Measurements from ENCODE around the gene SLC30A7. TPM values are rescaled to one million over a fixed set of nuclear protein-coding genes. Genes with fewer than 3 reads are reported as not detected.

SLC30A7 gene
- total RNA-seq, 1 experiment from 2014 or later = 55.0 TPM

- BruUV-seq (replicated peaks) = no TSS peak
- Mint-ChIP-seq H3K9me3 (ENCODE audit: unreplicated experiment) (no peaks in the 10 kb centered on the region), H3K4me1 (ENCODE audit: insufficient read depth, unreplicated experiment) (peaks cover 15% of the 10 kb centered on the region), H3K36me3 (ENCODE audit: insufficient read depth, unreplicated experiment) (peaks cover 44% of the 10 kb centered on the region), H3K27me3 (ENCODE audit: insufficient read depth, unreplicated experiment) (no peaks in the 10 kb centered on the region), H3K27ac (ENCODE audit: low read depth, unreplicated experiment) (no peak overlapping the region), H3K4me3 (ENCODE audit: unreplicated experiment) (no peak overlapping the region)
- TF ChIP-seq CTCF (IDR thresholded peaks at IDR 0.05; ENCODE audit: unreplicated experiment) = no peak
- CTCF ChIA-PET = interaction anchor here (2.8 kb wide), 1 partner anchor 290 kb away, joined by 8 read pairs; no protein-coding TSS in a partner anchor
- intact Hi-C loops (cut with micrococcal nuclease) = no loop called here
- POLR2A ChIA-PET = no interaction called here
- no peak for DNase-seq (ENCODE audit: unreplicated experiment)
These were observed 102.5 kb downstream of the SLC30A7 start for GRCh38 chr1:100998426-100998825.

GRCh38 chr1:101000131-101000873, 104.4 kb downstream of the SLC30A7 start:
- H3K27ac Mint-ChIP-seq (ENCODE audit: low read depth, unreplicated experiment) = no peak overlapping the region
- POLR2A ChIA-PET = interaction anchor here (1.1 kb wide), 1 partner anchor 9 kb away, joined by 3 read pairs; no protein-coding TSS in a partner anchor
- CTCF ChIA-PET = interaction anchor here (0.6 to 2.8 kb wide), 5 partner anchors 11 to 394 kb away, joined by 3 to 8 read pairs (median 3); no protein-coding TSS in a partner anchor
- intact Hi-C loops (cut with micrococcal nuclease) = loop anchor here (5.0 kb wide), 1 partner anchor 237 kb away; the partner anchor contains the start of gene S1PR1
- H3K36me3 Mint-ChIP-seq (ENCODE audit: insufficient read depth, unreplicated experiment) = peaks cover 34% of the 10 kb centered on the region
- peaks cover 22% of the 10 kb centered on the region for H3K4me1 Mint-ChIP-seq (ENCODE audit: insufficient read depth, unreplicated experiment)
- no peaks in the 10 kb centered on the region for H3K27me3 Mint-ChIP-seq (ENCODE audit: insufficient read depth, unreplicated experiment)
- no TSS peak for BruUV-seq (replicated peaks)
- no peak for DNase-seq (ENCODE audit: unreplicated experiment)
- H3K9me3 Mint-ChIP-seq (ENCODE audit: unreplicated experiment) = no peaks in the 10 kb centered on the region
- TF ChIP-seq CTCF (IDR thresholded peaks at IDR 0.05; ENCODE audit: unreplicated experiment) = no peak
- no peak overlapping the region for H3K4me3 Mint-ChIP-seq (ENCODE audit: unreplicated experiment)

GRCh38 chr1:101002551-101002950, 106.7 kb downstream of the SLC30A7 start:
- ChIA-PET CTCF (interaction anchor here (1.1 to 1.5 kb wide), 3 partner anchors 236 to 307 kb away, joined by 4 to 11 read pairs (median 5); no protein-coding TSS in a partner anchor), POLR2A (interaction anchor here (0.8 to 3.8 kb wide), 12 partner anchors 9 to 286 kb away, joined by 3 to 30 read pairs (median 6); partner anchors contain the start of genes DPH5, EXTL2 and SLC30A7)
- H3K27me3 Mint-ChIP-seq (ENCODE audit: insufficient read depth, unreplicated experiment) = no peaks in the 10 kb centered on the region
- H3K27ac Mint-ChIP-seq (ENCODE audit: low read depth, unreplicated experiment) = peak overlapping the region; percentile 39
- H3K9me3 Mint-ChIP-seq (ENCODE audit: unreplicated experiment) = no peaks in the 10 kb centered on the region
- BruUV-seq (replicated peaks) = no TSS peak
- DNase-seq (ENCODE audit: unreplicated experiment) = peak; percentile 73
- TF ChIP-seq CTCF (IDR thresholded peaks at IDR 0.05; ENCODE audit: unreplicated experiment) = no peak
- H3K4me1 Mint-ChIP-seq (ENCODE audit: insufficient read depth, unreplicated experiment) = peaks cover 31% of the 10 kb centered on the region
- intact Hi-C loops (cut with micrococcal nuclease) = loop anchor here (2.0 to 5.0 kb wide), 2 partner anchors 24 to 235 kb away; partner anchors contain the start of gene S1PR1
- H3K36me3 Mint-ChIP-seq (ENCODE audit: insufficient read depth, unreplicated experiment) = peaks cover 37% of the 10 kb centered on the region
- no peak overlapping the region for H3K4me3 Mint-ChIP-seq (ENCODE audit: unreplicated experiment)

- Mint-ChIP-seq H3K36me3 (ENCODE audit: insufficient read depth, unreplicated experiment) (peaks cover 33% of the 10 kb centered on the region), H3K27me3 (ENCODE audit: insufficient read depth, unreplicated experiment) (no peaks in the 10 kb centered on the region), H3K27ac (ENCODE audit: low read depth, unreplicated experiment) (peak overlapping the region; percentile 39), H3K9me3 (ENCODE audit: unreplicated experiment) (no peaks in the 10 kb centered on the region), H3K4me3 (ENCODE audit: unreplicated experiment) (no peak overlapping the region), H3K4me1 (ENCODE audit: insufficient read depth, unreplicated experiment) (peaks cover 31% of the 10 kb centered on the region)
- ChIA-PET CTCF (interaction anchor here (1.1 to 1.6 kb wide), 3 partner anchors 236 to 306 kb away, joined by 4 to 5 read pairs (median 5); no protein-coding TSS in a partner anchor), POLR2A (interaction anchor here (0.8 to 3.8 kb wide), 15 partner anchors 8 to 285 kb away, joined by 3 to 30 read pairs (median 6); partner anchors contain the start of genes DPH5, EXTL2 and SLC30A7)
- TF ChIP-seq CTCF (IDR thresholded peaks at IDR 0.05; ENCODE audit: unreplicated experiment) = no peak
- BruUV-seq (replicated peaks) = no TSS peak
- intact Hi-C loops (cut with micrococcal nuclease) = loop anchor here (2.0 to 5.0 kb wide), 2 partner anchors 24 to 234 kb away; partner anchors contain the start of gene S1PR1
- peak; percentile 14 for DNase-seq (ENCODE audit: unreplicated experiment)
These were observed 107.2 kb downstream of the SLC30A7 start for GRCh38 chr1:101003012-101003650.

Data from MCF 10A (cell line).